ENCODE measurements around the gene HBQ1. TPM values are rescaled to one million over a fixed set of nuclear protein-coding genes. Genes with fewer than 3 reads are reported as not detected.

The HBQ1 gene
- total and polyA plus RNA-seq, 4 donors = 50.9 TPM; not detected in 3

Small RNA genes within 50 kb of the gene (small RNA-seq; reads per million reads assigned to genes)
- gene RF00019 = not detected

Other genes with a start within 250 kb of the HBQ1 start
- 1 to 10 TPM; 2.8 to 8.3 TPM for gene POLR3K, start 126.9 kb upstream of the HBQ1 start, total RNA-seq
- 1 to 10 TPM; 6.5 to 9.8 TPM for gene POLR3K, start 126.9 kb upstream of the HBQ1 start, polyA plus RNA-seq
- 10 to 100 TPM; 15.1 to 17.3 TPM for gene SNRNP25, start 126.6 kb upstream of the HBQ1 start, total RNA-seq
- 10 to 100 TPM; 18.1 to 22.2 TPM for gene SNRNP25, start 126.6 kb upstream of the HBQ1 start, polyA plus RNA-seq
- gene RHBDF1, start 107.8 kb upstream of the HBQ1 start, total RNA-seq = 1 to 10 TPM; 2.1 to 6.2 TPM
- gene RHBDF1, start 107.8 kb upstream of the HBQ1 start, polyA plus RNA-seq = 1 to 10 TPM; 1.8 to 4.9 TPM
- 10 to 100 TPM; 25.4 to 84.1 TPM for gene MPG, start 102.2 kb upstream of the HBQ1 start, total RNA-seq
- 10 to 100 TPM; 33.8 to 41.3 TPM for gene MPG, start 102.2 kb upstream of the HBQ1 start, polyA plus RNA-seq
- 10 to 100 TPM in 1 of 2 donors, 1 to 10 TPM in 1; 9.7 to 35.9 TPM for gene NPRL3, start 41.8 kb upstream of the HBQ1 start, total RNA-seq
- 10 to 100 TPM in 1 of 2 donors, 1 to 10 TPM in 1; 5.3 to 10.3 TPM for gene NPRL3, start 41.8 kb upstream of the HBQ1 start, polyA plus RNA-seq
- gene HBZ, start 27.8 kb upstream of the HBQ1 start, total RNA-seq = 10 to 100 TPM in 1 of 2 donors, not detected in 1; 55.8 TPM
- not detected for gene HBZ, start 27.8 kb upstream of the HBQ1 start, polyA plus RNA-seq
- gene HBM, start 14.5 kb upstream of the HBQ1 start, total RNA-seq = 1,000 to 10,000 TPM in 1 of 2 donors, not detected in 1; 2,893 TPM
- under 1 TPM in 1 of 2 donors, not detected in 1; 0.28 TPM for gene HBM, start 14.5 kb upstream of the HBQ1 start, polyA plus RNA-seq
- over 10,000 TPM in 1 of 2 donors, 1 to 10 TPM in 1; 2.8 to 36,951 TPM for gene HBA2, start 7.6 kb upstream of the HBQ1 start, total RNA-seq
- 10 to 100 TPM; 15.5 to 76.5 TPM for gene HBA2, start 7.6 kb upstream of the HBQ1 start, polyA plus RNA-seq
- over 10,000 TPM in 1 of 2 donors, 1 to 10 TPM in 1; 3.5 to 19,034 TPM for gene HBA1, start 3.8 kb upstream of the HBQ1 start, total RNA-seq
- gene HBA1, start 3.8 kb upstream of the HBQ1 start, polyA plus RNA-seq = 10 to 100 TPM; 18.5 to 41.6 TPM
- 10 to 100 TPM; 19.5 to 34.3 TPM for gene LUC7L, start 49.0 kb downstream of the HBQ1 start, total RNA-seq
- 10 to 100 TPM; 11.5 to 19.8 TPM for gene LUC7L, start 49.0 kb downstream of the HBQ1 start, polyA plus RNA-seq
- 10 to 100 TPM; 26.6 to 29.0 TPM for gene FAM234A, start 54.4 kb downstream of the HBQ1 start, total RNA-seq
- gene FAM234A, start 54.4 kb downstream of the HBQ1 start, polyA plus RNA-seq = 10 to 100 TPM; 24.1 to 39.7 TPM
- gene RGS11, start 95.5 kb downstream of the HBQ1 start, total RNA-seq = 1 to 10 TPM in 1 of 2 donors, not detected in 1; 1.6 TPM
- gene RGS11, start 95.5 kb downstream of the HBQ1 start, polyA plus RNA-seq = under 1 TPM; 0.51 to 0.77 TPM
- under 1 TPM in 1 of 2 donors, not detected in 1; 0.08 TPM for gene ARHGDIG, start 100.1 kb downstream of the HBQ1 start, total RNA-seq
- gene ARHGDIG, start 100.1 kb downstream of the HBQ1 start, polyA plus RNA-seq = not detected
- under 1 TPM in 1 of 2 donors, not detected in 1; 0.09 TPM for gene PDIA2, start 102.7 kb downstream of the HBQ1 start, total RNA-seq
- gene PDIA2, start 102.7 kb downstream of the HBQ1 start, polyA plus RNA-seq = under 1 TPM in 1 of 2 donors, not detected in 1; 0.03 TPM
- 10 to 100 TPM in 1 of 2 donors, 1 to 10 TPM in 1; 9.4 to 10.3 TPM for gene AXIN1, start 172.3 kb downstream of the HBQ1 start, total RNA-seq
- 1 to 10 TPM; 2.0 to 6.5 TPM for gene AXIN1, start 172.3 kb downstream of the HBQ1 start, polyA plus RNA-seq
- gene MRPL28, start 190.1 kb downstream of the HBQ1 start, total RNA-seq = 10 to 100 TPM; 28.3 to 41.5 TPM
- gene MRPL28, start 190.1 kb downstream of the HBQ1 start, polyA plus RNA-seq = 10 to 100 TPM; 58.6 to 63.4 TPM
- gene PGAP6, start 201.5 kb downstream of the HBQ1 start, total RNA-seq = 10 to 100 TPM; 34.4 to 41.7 TPM
- 10 to 100 TPM; 18.9 to 50.5 TPM for gene PGAP6, start 201.5 kb downstream of the HBQ1 start, polyA plus RNA-seq
- 10 to 100 TPM; 39.2 to 91.4 TPM for gene NME4, start 216.7 kb downstream of the HBQ1 start, total RNA-seq
- 100 to 1,000 TPM in 1 of 2 donors, 10 to 100 TPM in 1; 76.4 to 118 TPM for gene NME4, start 216.7 kb downstream of the HBQ1 start, polyA plus RNA-seq
- 100 to 1,000 TPM in 1 of 2 donors, 10 to 100 TPM in 1; 42.2 to 119 TPM for gene DECR2, start 221.4 kb downstream of the HBQ1 start, total RNA-seq
- 100 to 1,000 TPM; 133 to 210 TPM for gene DECR2, start 221.4 kb downstream of the HBQ1 start, polyA plus RNA-seq
- 10 to 100 TPM in 1 of 2 donors, 1 to 10 TPM in 1; 8.8 to 29.4 TPM for gene RAB11FIP3, start 245.2 kb downstream of the HBQ1 start, total RNA-seq
- 10 to 100 TPM in 1 of 2 donors, 1 to 10 TPM in 1; 3.5 to 22.6 TPM for gene RAB11FIP3, start 245.2 kb downstream of the HBQ1 start, polyA plus RNA-seq

Measured in liver (tissue), 5 donors.